ENCODE measurements around the gene SLC50A1. TPM values are rescaled to one million over a fixed set of nuclear protein-coding genes. Genes with fewer than 3 reads are reported as not detected.

The SLC50A1 gene
- total and polyA plus RNA-seq, 11 donors: 5.4 to 36.0 (median 10.5) TPM

GRCh38 chr1:155185783-155186066 is 50.1 kb downstream of the SLC50A1 start:
- intact Hi-C loops (cut with DNase I): no loop called here
- DNase-seq: peak in 2 of 5 donors; percentile 17 to 42
- Histone ChIP-seq H3K4me3 (no peak overlapping the region), H3K27me3 (no peaks in the 10 kb centered on the region), H3K27ac (peak overlapping the region in 4 of 12 donors; percentile 23 to 68 (median 62)), H3K36me3 (no peaks in the 10 kb centered on the region), H3K9me3 (no peaks in the 10 kb centered on the region), H3K4me1 (peaks cover 0 to 14% (median 8%) of the 10 kb centered on the region in 12 donors)
- no peak for TF ChIP-seq POLR2A (IDR thresholded peaks at IDR 0.05)
- TF ChIP-seq CTCF (IDR thresholded peaks at IDR 0.05): no peak
- no peak for ATAC-seq
- WGBS, 4 donors: 67 to 80% (median 70%) methylated on average over 6 of the region's 6 CpGs

- TF ChIP-seq CTCF (IDR thresholded peaks at IDR 0.05): no peak
- no peak for TF ChIP-seq POLR2A (IDR thresholded peaks at IDR 0.05)
- Histone ChIP-seq H3K36me3 (no peaks in the 10 kb centered on the region), H3K27me3 (no peaks in the 10 kb centered on the region)
Measured at GRCh38 chr1:155186067-155186793, 50.6 kb downstream of the SLC50A1 start.

GRCh38 chr1:155186794-155187455 is 51.3 kb downstream of the SLC50A1 start:
- no peaks in the 10 kb centered on the region for H3K9me3 ChIP-seq
- no peak for ATAC-seq
- TF ChIP-seq POLR2A (IDR thresholded peaks at IDR 0.05) (no peak), CTCF (IDR thresholded peaks at IDR 0.05) (no peak)
- H3K27me3 ChIP-seq: no peaks in the 10 kb centered on the region
- no peaks in the 10 kb centered on the region for H3K36me3 ChIP-seq
- 68 to 86% (median 79%) methylated on average over 14 of the region's 14 CpGs for WGBS, 4 donors
- DNase-seq: peak in 3 of 5 donors; percentile 13 to 22 (median 13)
- no peak overlapping the region for H3K27ac ChIP-seq
- no peak overlapping the region for H3K4me3 ChIP-seq
- intact Hi-C loops (cut with DNase I): no loop called here
- H3K4me1 ChIP-seq: peaks cover 0 to 14% (median 8%) of the 10 kb centered on the region in 12 donors

More at GRCh38 chr1:155186067-155186793, 50.6 kb downstream of the SLC50A1 start:
- ATAC-seq (no peak), DNase-seq (peak in 3 of 5 donors; percentile 3 to 19 (median 9))
- intact Hi-C loops (cut with DNase I): no loop called here
- Histone ChIP-seq H3K9me3 (no peaks in the 10 kb centered on the region), H3K4me1 (peaks cover 0 to 14% (median 8%) of the 10 kb centered on the region in 12 donors), H3K27ac (peak overlapping the region in 1 of 12 donors; percentile 68), H3K4me3 (no peak overlapping the region)
- 77 to 85% (median 83%) methylated on average over 8 of the region's 8 CpGs for WGBS, 4 donors

- Histone ChIP-seq H3K36me3 (no peaks in the 10 kb centered on the region), H3K9me3 (no peaks in the 10 kb centered on the region), H3K4me3 (no peak overlapping the region), H3K4me1 (peaks cover 0 to 17% (median 8%) of the 10 kb centered on the region in 12 donors), H3K27me3 (no peaks in the 10 kb centered on the region), H3K27ac (no peak overlapping the region)
- ATAC-seq (no peak), DNase-seq (peak in 2 of 5 donors; percentile 11 to 55)
- intact Hi-C loops (cut with DNase I): no loop called here
- no peak for TF ChIP-seq CTCF (IDR thresholded peaks at IDR 0.05)
- TF ChIP-seq POLR2A (IDR thresholded peaks at IDR 0.05): no peak
- WGBS, 4 donors: 75 to 84% (median 80%) methylated on average over 14 to 16 of the region's 16 CpGs
Measured at GRCh38 chr1:155187456-155187891, 51.8 kb downstream of the SLC50A1 start.
